Measurements from ENCODE around the gene MOSPD2.

Gene MOSPD2

DNA sequence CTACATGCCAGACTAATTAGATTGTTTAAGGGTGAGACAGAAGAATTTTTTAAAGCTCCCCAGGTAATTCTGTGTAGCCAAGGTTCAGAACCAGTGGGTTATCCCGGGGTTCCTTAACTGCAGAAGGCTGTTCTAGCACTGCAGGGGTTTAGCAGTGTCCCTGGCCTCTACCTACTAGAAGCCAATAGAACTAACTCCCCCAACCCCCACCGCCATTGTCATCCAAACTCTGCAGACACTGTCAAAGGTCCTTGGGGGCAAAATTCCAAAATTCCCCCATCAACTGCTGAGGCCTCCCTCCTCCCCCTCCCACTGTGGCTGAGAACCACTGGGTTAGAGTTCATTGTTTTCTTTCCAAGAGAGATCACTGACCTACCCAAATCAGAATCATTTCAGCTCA lies 66.4 kb downstream of the MOSPD2 start:
- H3K27me3 Mint-ChIP-seq (ENCODE audit: low read depth): no peaks in the 10 kb centered on the region
- H3K27ac Mint-ChIP-seq: no peak overlapping the region
- H3K36me3 Mint-ChIP-seq (ENCODE audit: low read depth): no peaks in the 10 kb centered on the region
- TF ChIP-seq, protein P1, sequence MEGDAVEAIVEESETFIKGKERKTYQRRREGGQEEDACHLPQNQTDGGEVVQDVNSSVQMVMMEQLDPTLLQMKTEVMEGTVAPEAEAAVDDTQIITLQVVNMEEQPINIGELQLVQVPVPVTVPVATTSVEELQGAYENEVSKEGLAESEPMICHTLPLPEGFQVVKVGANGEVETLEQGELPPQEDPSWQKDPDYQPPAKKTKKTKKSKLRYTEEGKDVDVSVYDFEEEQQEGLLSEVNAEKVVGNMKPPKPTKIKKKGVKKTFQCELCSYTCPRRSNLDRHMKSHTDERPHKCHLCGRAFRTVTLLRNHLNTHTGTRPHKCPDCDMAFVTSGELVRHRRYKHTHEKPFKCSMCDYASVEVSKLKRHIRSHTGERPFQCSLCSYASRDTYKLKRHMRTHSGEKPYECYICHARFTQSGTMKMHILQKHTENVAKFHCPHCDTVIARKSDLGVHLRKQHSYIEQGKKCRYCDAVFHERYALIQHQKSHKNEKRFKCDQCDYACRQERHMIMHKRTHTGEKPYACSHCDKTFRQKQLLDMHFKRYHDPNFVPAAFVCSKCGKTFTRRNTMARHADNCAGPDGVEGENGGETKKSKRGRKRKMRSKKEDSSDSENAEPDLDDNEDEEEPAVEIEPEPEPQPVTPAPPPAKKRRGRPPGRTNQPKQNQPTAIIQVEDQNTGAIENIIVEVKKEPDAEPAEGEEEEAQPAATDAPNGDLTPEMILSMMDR (IDR thresholded peaks at IDR 0.05; ENCODE audit: unreplicated experiment in 3 of 3): no peak
- H3K4me3 Mint-ChIP-seq: no peak overlapping the region
- H3K9me3 Mint-ChIP-seq: no peaks in the 10 kb centered on the region
- H3K4me1 Mint-ChIP-seq: peaks cover 17% of the 10 kb centered on the region

DNA sequence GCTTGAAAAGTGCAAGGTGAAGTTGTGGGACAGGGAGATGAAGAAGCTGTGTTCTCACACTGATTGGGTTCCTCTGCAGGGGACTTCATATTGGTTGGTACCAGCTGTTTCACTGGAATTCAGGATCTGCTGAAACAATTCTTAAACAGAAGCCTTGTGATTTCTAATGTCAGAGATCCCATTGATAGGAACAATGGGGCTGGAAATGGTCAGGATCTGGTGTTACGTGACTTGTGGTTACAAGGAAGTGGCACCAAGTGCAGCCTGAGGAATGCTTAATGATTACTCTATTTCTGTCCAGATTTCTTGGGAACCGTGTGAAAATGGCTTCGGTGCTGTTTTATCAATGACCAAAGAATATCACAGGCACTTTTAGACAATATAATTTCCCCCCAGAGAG lies 68.1 kb downstream of the MOSPD2 start:
- no peak overlapping the region for H3K4me3 Mint-ChIP-seq
- no peak overlapping the region for H3K27ac Mint-ChIP-seq
- no peaks in the 10 kb centered on the region for H3K27me3 Mint-ChIP-seq (ENCODE audit: low read depth)
- no peaks in the 10 kb centered on the region for H3K36me3 Mint-ChIP-seq (ENCODE audit: low read depth)
- peaks cover 17% of the 10 kb centered on the region for H3K4me1 Mint-ChIP-seq
- no peaks in the 10 kb centered on the region for H3K9me3 Mint-ChIP-seq
- TF ChIP-seq, protein P1 (IDR thresholded peaks at IDR 0.05; ENCODE audit: unreplicated experiment in 3 of 3): no peak

DNA sequence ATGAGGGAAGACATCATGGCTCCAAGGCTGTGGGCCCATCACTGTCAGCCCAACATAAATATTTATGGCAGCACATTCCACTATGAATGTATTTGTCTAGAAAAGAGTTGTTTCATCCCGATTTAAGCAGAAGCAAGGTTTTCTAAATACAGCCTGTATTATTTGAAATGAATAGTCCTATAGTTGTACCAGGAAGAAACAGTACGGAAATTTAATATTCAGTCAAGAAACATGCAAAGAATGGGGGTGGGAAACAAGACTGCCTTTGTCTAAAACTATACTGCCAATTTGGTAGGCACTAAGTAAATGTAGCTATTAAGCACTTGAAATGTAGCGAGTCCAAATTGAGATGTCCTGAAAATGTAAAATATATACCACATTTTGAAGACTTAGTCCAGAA lies 69.1 kb downstream of the MOSPD2 start:
- Mint-ChIP-seq H3K27me3 (ENCODE audit: low read depth) (no peaks in the 10 kb centered on the region), H3K4me1 (peaks cover 12% of the 10 kb centered on the region), H3K36me3 (ENCODE audit: low read depth) (no peaks in the 10 kb centered on the region), H3K27ac (no peak overlapping the region), H3K9me3 (no peaks in the 10 kb centered on the region), H3K4me3 (no peak overlapping the region)
- TF ChIP-seq, protein P1 (IDR thresholded peaks at IDR 0.05; ENCODE audit: unreplicated experiment in 3 of 3): no peak

DNA sequence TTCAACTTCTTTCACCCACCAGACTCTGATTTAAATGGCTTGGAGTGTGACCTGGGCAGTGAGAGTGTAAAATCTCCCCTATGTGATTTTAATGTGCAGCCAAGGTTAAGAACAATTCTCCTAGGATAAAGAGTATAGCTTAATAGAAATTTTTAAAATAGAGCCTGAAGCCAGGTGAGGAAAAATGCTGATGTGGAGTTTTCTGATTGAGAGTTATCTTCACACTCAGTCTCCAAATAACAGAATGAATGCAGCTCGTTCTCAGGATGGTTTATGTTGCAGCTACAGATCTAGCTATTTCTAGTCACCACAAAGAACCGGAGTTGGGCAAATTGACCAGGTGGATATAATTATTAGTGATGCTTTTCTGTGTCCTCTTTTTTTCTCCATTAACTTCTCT lies 70.7 kb downstream of the MOSPD2 start:
- H3K27ac Mint-ChIP-seq: no peak overlapping the region
- TF ChIP-seq, protein P1 (IDR thresholded peaks at IDR 0.05; ENCODE audit: unreplicated experiment in 3 of 3): no peak
- no peaks in the 10 kb centered on the region for H3K27me3 Mint-ChIP-seq (ENCODE audit: low read depth)
- H3K9me3 Mint-ChIP-seq: no peaks in the 10 kb centered on the region
- no peak overlapping the region for H3K4me3 Mint-ChIP-seq
- peaks cover 8% of the 10 kb centered on the region for H3K4me1 Mint-ChIP-seq
- H3K36me3 Mint-ChIP-seq (ENCODE audit: low read depth): no peaks in the 10 kb centered on the region

DNA sequence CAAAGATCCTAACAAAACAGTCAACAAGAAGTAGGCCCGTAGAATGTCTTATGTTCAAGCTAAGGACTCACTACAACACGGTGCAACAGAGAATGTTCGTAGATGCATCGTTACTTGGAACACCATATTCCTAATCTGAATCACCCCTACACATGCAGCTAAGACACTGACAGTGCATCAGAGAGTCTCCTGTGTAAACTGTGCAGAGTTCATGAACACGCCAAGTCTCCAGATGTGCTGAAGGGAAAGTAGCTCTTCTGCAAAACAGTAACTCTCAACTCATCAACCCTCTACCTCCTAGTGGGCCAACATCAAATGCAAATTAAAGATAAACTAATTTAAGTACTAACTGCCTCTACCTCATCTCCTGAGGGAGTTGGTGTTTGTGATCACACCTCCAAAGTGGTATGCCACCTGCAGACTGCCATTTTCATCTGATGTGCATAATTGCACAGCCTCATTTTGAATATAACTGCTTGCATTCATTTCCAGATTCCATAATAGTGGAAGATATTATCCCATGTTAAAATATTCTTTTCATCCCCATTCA lies 73.5 kb downstream of the MOSPD2 start:
- H3K27me3 Mint-ChIP-seq (ENCODE audit: low read depth): no peaks in the 10 kb centered on the region
- no peak overlapping the region for H3K27ac Mint-ChIP-seq
- H3K4me1 Mint-ChIP-seq: no peaks in the 10 kb centered on the region
- no peak overlapping the region for H3K4me3 Mint-ChIP-seq
- H3K36me3 Mint-ChIP-seq (ENCODE audit: low read depth): no peaks in the 10 kb centered on the region
- TF ChIP-seq, protein P1 (IDR thresholded peaks at IDR 0.05; ENCODE audit: unreplicated experiment in 3 of 3): no peak
- no peaks in the 10 kb centered on the region for H3K9me3 Mint-ChIP-seq

DNA sequence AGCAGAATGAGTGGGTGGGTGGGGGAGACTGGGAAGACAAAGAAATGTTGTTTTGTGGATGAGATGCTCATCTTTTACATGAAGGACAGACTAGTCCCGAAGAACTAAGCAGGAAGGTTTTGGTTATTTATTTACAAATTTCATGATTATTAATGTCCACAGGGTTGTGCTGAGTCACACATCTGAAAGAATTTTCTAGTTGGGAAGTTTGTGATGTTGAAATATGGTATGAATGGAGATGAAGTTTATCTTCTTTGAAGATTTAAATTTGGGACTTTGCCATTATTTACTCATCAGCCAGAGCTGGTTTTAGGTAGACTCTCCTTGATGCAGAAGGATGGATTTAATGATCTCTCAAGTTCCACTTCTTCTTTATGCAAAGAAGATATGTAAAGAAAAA lies 75.5 kb downstream of the MOSPD2 start:
- Mint-ChIP-seq H3K36me3 (ENCODE audit: low read depth) (no peaks in the 10 kb centered on the region), H3K27me3 (ENCODE audit: low read depth) (no peaks in the 10 kb centered on the region), H3K9me3 (peaks cover 7% of the 10 kb centered on the region), H3K27ac (no peak overlapping the region), H3K4me3 (no peak overlapping the region), H3K4me1 (no peaks in the 10 kb centered on the region)
- TF ChIP-seq, protein P1 (IDR thresholded peaks at IDR 0.05; ENCODE audit: unreplicated experiment in 3 of 3): no peak
